Ascending aorta (tissue), 2 donors: Measurements from ENCODE around the gene SRPK2. TPM values are rescaled to one million over a fixed set of nuclear protein-coding genes. Genes with fewer than 3 reads are reported as not detected.
A peak's percentile ranks its signal among the peaks of the same experiment; 100 is the strongest.

ENCODE experiments used
- DNase-seq, 2 donors: peaks; one replicate each; pipeline ENCODE4 v3.0.0-alpha.2; 2019; ENCODE audit warnings: low spot score in 2 of 2
- H3K27ac ChIP-seq, 2 donors: fragments of 200-600 bp; sonication (generic); one replicate each; pipeline ENCODE4 v1.5.1; 2016 to 2017; ENCODE audit warnings: mild to moderate bottlenecking in 1 of 2
- H3K27me3 ChIP-seq: fragments of 200-600 bp; sonication (generic); one replicate; pipeline ENCODE4 v1.5.1; 2017
- H3K36me3 ChIP-seq, 2 donors: fragments of 200-600 bp; sonication (generic); one replicate each; pipeline ENCODE4 v1.5.1; 2016
- H3K4me1 ChIP-seq, 2 donors: fragments of 200-600 bp; sonication (generic); one replicate each; pipeline ENCODE4 v1.5.1; 2016 to 2017; ENCODE audit warnings: mild to moderate bottlenecking in 1 of 2
- H3K4me3 ChIP-seq, 2 donors: fragments of 200-600 bp; sonication (generic); one replicate each; pipeline ENCODE4 v1.5.1; 2016 to 2017; ENCODE audit warnings: mild to moderate bottlenecking in 1 of 2
- H3K9me3 ChIP-seq, 2 donors: fragments of 200-600 bp; sonication (generic); one replicate each; pipeline ENCODE4 v1.5.1; 2016
- CTCF ChIP-seq, 3 experiments: fragments of 200-600 bp in 2 of 3; fragments of 450-650 bp in 1 of 3; sonication (generic) in 2 of 3; IDR thresholded peaks; one replicate each; pipeline ENCODE4 v1.5.1; 2016 to 2019; ENCODE audit warnings: antibody characterized with exemption in 3 of 3, mild to moderate bottlenecking in 1 of 3, moderate library complexity in 1 of 3
- intact Hi-C: fragments of 100-400 bp; cut with DNase I; formaldehyde crosslinking; loops from one replicate; pipeline ENCODE4 v1.15.1; 2023
- total RNA-seq: library from RNA; depleted of rRNA; stranded (reverse); fragments of >200 nt; gene quantifications from one replicate; pipeline ENCODE4 v1.1.0, GENCODE V29; 2016

SRPK2 gene
- total RNA-seq, 1 donor from 2014 or later = 26.2 TPM

- H3K4me1 ChIP-seq = peaks cover 0 to 16% of the 10 kb centered on the region in 2 donors
- intact Hi-C loops = loop anchor here (5.0 kb wide), 1 partner anchor 124 kb away; no protein-coding TSS in a partner anchor
- no peak for TF ChIP-seq CTCF (IDR thresholded peaks at IDR 0.05)
- H3K4me3 ChIP-seq = no peak overlapping the region
- H3K36me3 ChIP-seq = peaks cover 58 to 80% of the 10 kb centered on the region in 2 donors
- no peaks in the 10 kb centered on the region for H3K27me3 ChIP-seq
- H3K27ac ChIP-seq = peak overlapping the region in 1 of 2 donors; percentile 12
- no peaks in the 10 kb centered on the region for H3K9me3 ChIP-seq
- DNase-seq = no peak
These were observed 282.2 kb downstream of the SRPK2 start for GRCh38 chr7:105106473-105106872.

GRCh38 chr7:105105579-105105978 lies 283.1 kb downstream of the SRPK2 start:
- Histone ChIP-seq H3K27me3 (no peaks in the 10 kb centered on the region), H3K36me3 (peaks cover 49 to 78% of the 10 kb centered on the region in 2 donors), H3K4me1 (peaks cover 0 to 16% of the 10 kb centered on the region in 2 donors), H3K4me3 (no peak overlapping the region), H3K9me3 (no peaks in the 10 kb centered on the region), H3K27ac (peak overlapping the region; percentile 12 to 15)
- intact Hi-C loops = loop anchor here (5.0 kb wide), 1 partner anchor 123 kb away; no protein-coding TSS in a partner anchor
- no peak for TF ChIP-seq CTCF (IDR thresholded peaks at IDR 0.05)
- no peak for DNase-seq

- intact Hi-C loops = no loop called here
- Histone ChIP-seq H3K27me3 (no peaks in the 10 kb centered on the region), H3K27ac (no peak overlapping the region), H3K4me1 (peaks cover 0 to 16% of the 10 kb centered on the region in 2 donors), H3K36me3 (peaks cover 30 to 55% of the 10 kb centered on the region in 2 donors), H3K9me3 (no peaks in the 10 kb centered on the region), H3K4me3 (no peak overlapping the region)
- TF ChIP-seq CTCF (IDR thresholded peaks at IDR 0.05) = no peak
- no peak for DNase-seq
These were observed 286.0 kb downstream of the SRPK2 start for GRCh38 chr7:105102557-105103352.

- DNase-seq = no peak
- no peak overlapping the region for H3K27ac ChIP-seq
- TF ChIP-seq CTCF (IDR thresholded peaks at IDR 0.05) = no peak
- intact Hi-C loops = no loop called here
- peaks cover 29 to 54% of the 10 kb centered on the region in 2 donors for H3K36me3 ChIP-seq
- H3K4me3 ChIP-seq = no peak overlapping the region
- no peaks in the 10 kb centered on the region for H3K9me3 ChIP-seq
- H3K27me3 ChIP-seq = no peaks in the 10 kb centered on the region
- H3K4me1 ChIP-seq = peaks cover 0 to 16% of the 10 kb centered on the region in 2 donors
These were observed 286.9 kb downstream of the SRPK2 start for GRCh38 chr7:105101864-105102263.

GRCh38 chr7:105098863-105099515 lies 289.7 kb downstream of the SRPK2 start:
- Histone ChIP-seq H3K4me1 (peaks cover 0 to 6% of the 10 kb centered on the region in 2 donors), H3K27me3 (no peaks in the 10 kb centered on the region), H3K9me3 (no peaks in the 10 kb centered on the region), H3K4me3 (no peak overlapping the region), H3K36me3 (peaks cover 7 to 35% of the 10 kb centered on the region in 2 donors), H3K27ac (no peak overlapping the region)
- intact Hi-C loops = no loop called here
- TF ChIP-seq CTCF (IDR thresholded peaks at IDR 0.05) = no peak
- no peak for DNase-seq
